IPS-18a (cell line): ENCODE data around the gene CDK3.
"Not testable (repeated sequence)": the region's sequence is repeated elsewhere in the genome, so short reads cannot be mapped to it uniquely, and the experiment has no call there.

ENCODE experiments used
- H3K27ac ChIP-seq: one replicate; pipeline ENCODE4 v1.5.1; 2013; ENCODE audit warnings: low read length
- H3K27me3 ChIP-seq: one replicate; pipeline ENCODE4 v1.6.1; 2013; ENCODE audit warnings: mild to moderate bottlenecking, low read length; ENCODE audit not compliant: control insufficient read depth, insufficient read depth
- H3K36me3 ChIP-seq: one replicate; pipeline ENCODE4 v1.6.1; 2013; ENCODE audit warnings: low read depth, low read length; ENCODE audit not compliant: control insufficient read depth
- H3K4me1 ChIP-seq: one replicate; pipeline ENCODE4 v1.6.1; 2013; ENCODE audit warnings: low read depth, low read length; ENCODE audit not compliant: control insufficient read depth
- H3K4me3 ChIP-seq: one replicate; pipeline ENCODE4 v1.5.1; 2013; ENCODE audit warnings: low read length
- H3K9ac ChIP-seq: one replicate; pipeline ENCODE4 v1.6.1; 2013; ENCODE audit warnings: mild to moderate bottlenecking, low read length, moderate library complexity
- H3K9me3 ChIP-seq: one replicate; pipeline ENCODE4 v1.6.1; 2013; ENCODE audit warnings: low read depth, low read length; ENCODE audit not compliant: control insufficient read depth

The CDK3 gene

DNA sequence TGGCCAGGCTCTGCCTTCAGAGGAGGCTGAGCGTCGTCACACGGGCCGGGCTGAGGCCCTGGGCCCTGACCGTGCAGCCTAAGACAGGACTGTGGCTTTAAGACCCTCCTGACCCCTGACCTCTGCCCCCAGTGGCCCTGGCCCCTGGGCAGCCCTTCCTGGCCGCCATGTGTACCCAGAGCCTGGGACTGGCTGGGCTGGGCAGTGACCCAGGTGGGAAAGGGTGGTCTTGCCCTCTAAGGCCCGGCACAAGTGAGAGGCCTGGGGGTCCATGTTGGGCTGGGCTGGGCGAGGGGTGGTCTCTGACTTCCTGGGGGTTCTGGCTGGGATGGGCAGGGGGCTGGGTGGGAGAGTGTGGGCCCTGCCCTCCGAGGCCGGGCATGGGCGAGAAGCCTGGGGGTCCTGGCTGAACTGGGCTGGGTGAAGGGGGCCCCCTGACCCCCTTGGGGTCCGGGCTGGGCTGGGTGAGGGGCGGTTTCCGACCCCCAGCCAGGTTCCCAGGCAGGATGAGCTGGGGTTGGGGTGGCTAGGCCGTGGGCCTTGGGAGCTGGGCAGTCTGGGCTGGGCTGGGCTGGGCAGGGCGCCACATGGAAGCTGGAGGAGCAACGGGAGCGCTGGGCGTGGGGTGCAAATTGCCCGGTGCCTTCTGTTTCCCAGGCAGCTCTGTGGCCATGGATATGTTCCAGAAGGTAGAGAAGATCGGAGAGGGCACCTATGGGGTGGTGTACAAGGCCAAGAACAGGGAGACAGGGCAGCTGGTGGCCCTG lies at the start of gene CDK3:
Gene CDK3, plus strand, starts transcription at position 101 of the 767 bp plus-strand sequence. Its CDS starts 571 bp downstream, at position 672.
- Histone ChIP-seq H3K36me3 (no peaks in the 10 kb centered on the region), H3K4me1 (no peaks in the 10 kb centered on the region), H3K9me3 (no peaks in the 10 kb centered on the region), H3K4me3 (no peak within 1 kb of the TSS), H3K9ac (no peak within 1 kb of the TSS), H3K27ac (no peak within 1 kb of the TSS), H3K27me3 (no peaks in the 10 kb centered on the region)

GRCh38 chr17:75950855-75951554 lies 49.6 kb upstream of the CDK3 start:
- no peaks in the 10 kb centered on the region for H3K27me3 ChIP-seq
- H3K36me3 ChIP-seq = peaks cover 68% of the 10 kb centered on the region
- no peak overlapping the region for H3K4me3 ChIP-seq
- no peaks in the 10 kb centered on the region for H3K9me3 ChIP-seq
- H3K4me1 ChIP-seq = no peaks in the 10 kb centered on the region
- no peak overlapping the region for H3K9ac ChIP-seq
- no peak overlapping the region for H3K27ac ChIP-seq

- Histone ChIP-seq H3K36me3 (peaks cover 11% of the 10 kb centered on the region), H3K27me3 (no peaks in the 10 kb centered on the region), H3K4me3 (peak overlapping the region; percentile 25), H3K9me3 (no peaks in the 10 kb centered on the region), H3K9ac (peak overlapping the region; percentile 28), H3K4me1 (peaks cover 20% of the 10 kb centered on the region), H3K27ac (peak overlapping the region; percentile 54)
Measured at GRCh38 chr17:75959051-75959838, 41.4 kb upstream of the CDK3 start.

- Histone ChIP-seq H3K9me3 (no peaks in the 10 kb centered on the region), H3K27ac (no peak overlapping the region)
Measured at GRCh38 chr17:75959839-75960511, 40.7 kb upstream of the CDK3 start.

GRCh38 chr17:75965468-75965867 lies 35.2 kb upstream of the CDK3 start:
- Histone ChIP-seq H3K4me1 (peaks cover 2% of the 10 kb centered on the region), H3K9me3 (no peaks in the 10 kb centered on the region), H3K4me3 (no peak overlapping the region), H3K9ac (no peak overlapping the region), H3K27ac (no peak overlapping the region), H3K27me3 (no peaks in the 10 kb centered on the region), H3K36me3 (peaks cover 2% of the 10 kb centered on the region)

More at GRCh38 chr17:75959839-75960511, 40.7 kb upstream of the CDK3 start:
- Histone ChIP-seq H3K27me3 (no peaks in the 10 kb centered on the region), H3K9ac (no peak overlapping the region), H3K36me3 (peaks cover 11% of the 10 kb centered on the region), H3K4me1 (peaks cover 20% of the 10 kb centered on the region), H3K4me3 (peak overlapping the region; percentile 25)

- not testable (repeated sequence) for H3K27me3 ChIP-seq, H3K4me1 ChIP-seq, H3K9ac ChIP-seq, H3K27ac ChIP-seq, H3K4me3 ChIP-seq, H3K36me3 ChIP-seq, H3K9me3 ChIP-seq
Measured at GRCh38 chr17:75969044-75969443, 31.6 kb upstream of the CDK3 start.

DNA sequence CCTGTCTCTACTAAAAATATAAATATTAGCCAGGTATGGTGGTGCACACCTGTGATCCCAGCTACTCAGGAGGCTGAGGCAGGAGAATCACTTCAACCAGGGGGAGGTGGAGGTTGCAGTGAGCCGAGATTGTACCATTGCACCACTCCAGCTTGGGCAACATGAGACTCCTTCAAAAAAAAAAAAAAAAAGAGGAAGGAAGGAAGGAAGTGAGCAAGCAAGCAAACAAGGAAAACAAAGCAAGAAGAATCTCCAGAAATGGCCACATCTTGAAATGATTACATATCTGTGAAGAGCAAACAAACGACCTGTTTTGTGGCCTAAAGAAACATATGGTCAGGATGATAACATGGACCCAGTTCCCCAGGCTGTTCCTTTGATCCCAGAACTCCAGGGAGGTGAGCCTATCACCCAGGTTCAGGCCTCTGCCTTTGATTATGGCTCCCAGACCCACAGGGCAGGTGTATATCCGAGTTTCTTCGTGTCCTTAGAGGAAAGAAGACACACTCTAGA lies 30.6 kb upstream of the CDK3 start:
- Histone ChIP-seq H3K9ac (no peak overlapping the region), H3K27me3 (no peaks in the 10 kb centered on the region), H3K4me1 (no peaks in the 10 kb centered on the region), H3K36me3 (peaks cover 8% of the 10 kb centered on the region), H3K9me3 (no peaks in the 10 kb centered on the region), H3K4me3 (no peak overlapping the region), H3K27ac (no peak overlapping the region)

- H3K27ac ChIP-seq = no peak overlapping the region
Measured at GRCh38 chr17:75970626-75971025, 30.0 kb upstream of the CDK3 start.

GRCh38 chr17:75975187-75975586 lies 25.5 kb upstream of the CDK3 start:
- not testable (repeated sequence) for H3K4me3 ChIP-seq, H3K27ac ChIP-seq, H3K27me3 ChIP-seq, H3K4me1 ChIP-seq, H3K9me3 ChIP-seq, H3K9ac ChIP-seq
- H3K36me3 ChIP-seq = peaks cover 13% of the 10 kb centered on the region

More at GRCh38 chr17:75970626-75971025, 30.0 kb upstream of the CDK3 start:
- Histone ChIP-seq H3K4me1 (no peaks in the 10 kb centered on the region), H3K9me3 (no peaks in the 10 kb centered on the region), H3K27me3 (no peaks in the 10 kb centered on the region), H3K9ac (no peak overlapping the region), H3K36me3 (peaks cover 8% of the 10 kb centered on the region), H3K4me3 (no peak overlapping the region)

DNA sequence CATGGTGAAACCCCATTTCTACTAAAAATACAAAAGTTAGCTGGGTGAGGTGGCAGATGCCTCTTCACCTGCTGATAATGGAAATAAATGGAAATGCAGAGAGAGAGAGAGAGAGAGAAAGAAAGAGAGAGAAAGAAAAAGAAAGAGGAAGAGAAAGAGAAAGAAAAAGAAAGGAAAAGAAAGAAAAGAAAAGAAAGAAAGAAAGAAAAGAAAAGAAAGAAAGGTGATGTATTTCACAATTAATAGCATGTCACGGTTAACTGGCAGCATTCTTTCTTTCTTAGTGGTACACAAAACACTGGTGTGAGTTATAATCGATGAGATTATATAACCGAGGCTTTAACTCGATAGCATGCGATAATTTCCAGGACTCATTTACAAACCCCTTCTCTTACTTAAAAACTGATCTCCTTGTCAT lies 24.9 kb upstream of the CDK3 start:
- no peak overlapping the region for H3K27ac ChIP-seq

More for the DNA sequence above, 24.9 kb upstream of the CDK3 start:
- peaks cover 13% of the 10 kb centered on the region for H3K36me3 ChIP-seq
- H3K9me3 ChIP-seq = no peaks in the 10 kb centered on the region
- H3K4me3 ChIP-seq = no peak overlapping the region
- H3K27me3 ChIP-seq = no peaks in the 10 kb centered on the region
- H3K9ac ChIP-seq = no peak overlapping the region
- H3K4me1 ChIP-seq = peaks cover 8% of the 10 kb centered on the region
